Caki2 (cell line): ENCODE measurements around the gene KXD1. TPM values are rescaled to one million over a fixed set of nuclear protein-coding genes. Genes with fewer than 3 reads are reported as not detected.
"Not testable (repeated sequence)": the region's sequence is repeated elsewhere in the genome, so short reads cannot be mapped to it uniquely, and the experiment has no call there.

Experiments
- DNase-seq: peaks from one replicate; pipeline ENCODE4 v3.0.0-alpha.2; 2015; ENCODE audit warnings: low read depth
- in situ Hi-C: cut with HindIII; loops from 2 replicates; pipeline ENCODE4 v1.10.0; 2016; ENCODE audit warnings: low sequenced_read_pairs, low pct_unique_long_range_greater_than_20kb, mixed read lengths
- total RNA-seq: library from RNA; depleted of rRNA; stranded (reverse); fragments of >200 nt; shearing (Covaris generic); gene quantifications from 2 replicates; pipeline ENCODE4 v1.2.3, GENCODE V29; 2014; ENCODE audit warnings: low replicate concordance; rRNA removed

The KXD1 gene
- 99.2 and 181 TPM in 2 replicates for total RNA-seq

GRCh38 chr19:18557411-18558201 is at the start of gene KXD1:
Gene KXD1 (plus strand): TSS chr19:18557870. CDS start chr19:18562057, 4,187 bp downstream.
- DNase-seq, result peak; percentile 92
- in situ Hi-C loops, result no loop called here

GRCh38 chr19:18508585-18508984 is 49.1 kb upstream of the KXD1 start:
- DNase-seq, result no peak
- in situ Hi-C loops, result no loop called here

- in situ Hi-C loops, result no loop called here
- DNase-seq, result no peak
Observed at GRCh38 chr19:18510216-18510615, 47.5 kb upstream of the KXD1 start.

- in situ Hi-C loops, result no loop called here
- no peak for DNase-seq
Observed at GRCh38 chr19:18513868-18514267, 43.8 kb upstream of the KXD1 start.

GRCh38 chr19:18514800-18515682 is 42.6 kb upstream of the KXD1 start:
- in situ Hi-C loops, result no loop called here
- DNase-seq, result peak; percentile 39

GRCh38 chr19:18515959-18516358 is 41.7 kb upstream of the KXD1 start:
- no peak for DNase-seq
- in situ Hi-C loops, result no loop called here

GRCh38 chr19:18517606-18518005 is 40.1 kb upstream of the KXD1 start:
- no peak for DNase-seq
- in situ Hi-C loops, result no loop called here

GRCh38 chr19:18518639-18519038 is 39.0 kb upstream of the KXD1 start:
- no peak for DNase-seq
- in situ Hi-C loops, result no loop called here

GRCh38 chr19:18519962-18520847 is 37.5 kb upstream of the KXD1 start:
- peak; percentile 89 for DNase-seq
- in situ Hi-C loops, result no loop called here

GRCh38 chr19:18520848-18521691 is 36.6 kb upstream of the KXD1 start:
- peak; percentile 20 for DNase-seq
- in situ Hi-C loops, result no loop called here

GRCh38 chr19:18521692-18522123 is 36.0 kb upstream of the KXD1 start, which contains the start of gene ELL:
Gene ELL (minus strand): TSS chr19:18522070. CDS start chr19:18522055, 15 bp downstream.
- no peak for DNase-seq
- in situ Hi-C loops, result no loop called here

- in situ Hi-C loops, result no loop called here
- peak; percentile 100 for DNase-seq
Observed at GRCh38 chr19:18522124-18522861, 35.4 kb upstream of the KXD1 start.

GRCh38 chr19:18522862-18523440 is 34.7 kb upstream of the KXD1 start:
- DNase-seq, in situ Hi-C loops: not testable (repeated sequence)

- in situ Hi-C loops, result no loop called here
- DNase-seq, result no peak
Observed at GRCh38 chr19:18523841-18524240, 33.8 kb upstream of the KXD1 start.

GRCh38 chr19:18526316-18526715 is 31.4 kb upstream of the KXD1 start:
- DNase-seq, result no peak
- in situ Hi-C loops, result no loop called here

GRCh38 chr19:18529782-18530181 is 27.9 kb upstream of the KXD1 start:
- in situ Hi-C loops, result no loop called here
- no peak for DNase-seq
